Stomach (tissue), 9 donors: ENCODE data around the gene FKBP10. TPM values are rescaled to one million over a fixed set of nuclear protein-coding genes. Genes with fewer than 3 reads are reported as not detected.

Source experiments
- DNase-seq, 2 donors: peaks; one replicate each; pipeline versions ENCODE4 v3.0.0 to v3.0.0-alpha.2; 2013 to 2019
- H3K27ac ChIP-seq, 5 donors: fragments of 200-600 bp in 4 of 5; sonication (generic) in 4 of 5; one replicate each; pipeline ENCODE4 v1.5.1; 2013 to 2019; ENCODE audit warnings: mild to moderate bottlenecking in 1 of 5, moderate library complexity in 1 of 5
- H3K27me3 ChIP-seq, 3 donors: fragments of 200-600 bp; sonication (generic); one replicate each; pipeline ENCODE4 v1.5.1; 2017 to 2019; ENCODE audit warnings: mixed run types in 1 of 3
- H3K36me3 ChIP-seq, 4 donors: fragments of 200-600 bp; sonication (generic); 1 replicate in 3 of 4; 2 replicates in 1 of 4; pipeline ENCODE4 v1.5.1; 2016 to 2019
- H3K4me1 ChIP-seq, 4 donors: fragments of 200-600 bp; sonication (generic); one replicate each; pipeline ENCODE4 v1.5.1; 2016 to 2019
- H3K4me3 ChIP-seq, 4 donors: fragments of 200-600 bp; sonication (generic) in 3 of 4; one replicate each; pipeline ENCODE4 v1.5.1; 2016 to 2019; ENCODE audit warnings: mild to moderate bottlenecking in 1 of 4
- H3K9me3 ChIP-seq, 4 donors: fragments of 200-600 bp; sonication (generic); one replicate each; pipeline ENCODE4 v1.5.1; 2016 to 2019
- CTCF ChIP-seq, 7 experiments: fragments of 450-650 bp in 4 of 7; fragments of 200-600 bp in 3 of 7; sonication (generic) in 3 of 7; IDR thresholded peaks; one replicate each; pipeline ENCODE4 v1.5.1; 2016 to 2019; ENCODE audit warnings: antibody characterized with exemption in 7 of 7, control low read depth in 2 of 7, mild to moderate bottlenecking in 1 of 7
- EP300 ChIP-seq: sonication (generic); formaldehyde crosslinking; IDR thresholded peaks from one replicate; pipeline ENCODE4 v1.6.1; 2017; ENCODE audit warnings: antibody characterized with exemption
- POLR2A ChIP-seq, 4 donors: fragments of 450-650 bp; IDR thresholded peaks; one replicate each; pipeline ENCODE4 v1.6.1; 2016; ENCODE audit warnings: antibody characterized with exemption in 4 of 4, control low read depth in 2 of 4, mild to moderate bottlenecking in 1 of 4, moderate library complexity in 1 of 4
- POLR2AphosphoS5 ChIP-seq, 3 donors: sonication (generic); formaldehyde crosslinking; IDR thresholded peaks; one replicate each; pipeline ENCODE4 v1.6.1; 2016; ENCODE audit warnings: antibody characterized with exemption in 3 of 3
- WGBS, 5 donors: extraction: QIAGEN DNeasy Blood & Tissue Kit in 3 of 5; methylation state at CpG; one replicate each; pipeline versions ENCODE4 v1.1.5 to v1.1.7; 2013 to 2018; 5-methylcytosine and 5-hydroxymethylcytosine counted together
- intact Hi-C: fragments of 100-400 bp; cut with DNase I; formaldehyde crosslinking; loops from one replicate; pipeline ENCODE4 v1.15.1; 2023; ENCODE audit warnings: low total_unique reads
- polyA plus RNA-seq, 3 donors: library from polyadenylated mRNA; stranded (reverse); fragments of 200-250 nt; gene quantifications; one replicate each; pipeline ENCODE4 v1.2.3, GENCODE V29; 2013
- small RNA-seq, 4 donors: library from RNA; depleted of rRNA; stranded (forward); fragments of <200 nt; gene quantifications; one replicate each; pipeline ENCODE3, GENCODE V24; 2016
- total RNA-seq, 5 donors: library from RNA; depleted of rRNA; stranded (reverse); fragments of >200 nt; gene quantifications; one replicate each; pipeline versions ENCODE4 v1.1.0 to v1.2.3, GENCODE V29; 2014 to 2016
- donor health status: healthy with polysubstance abuse.
- donor health status: Bipolar disorder and iron deficiency.
- donor health status: healthy.

FKBP10 gene
- total and polyA plus RNA-seq, 8 donors, result 4.6 to 45.3 (median 14.9) TPM

- Histone ChIP-seq H3K9me3 (no peaks in the 10 kb centered on the region), H3K4me1 (peaks cover 0 to under 1% (median under 1%) of the 10 kb centered on the region in 4 donors), H3K4me3 (no peak overlapping the region), H3K27me3 (no peaks in the 10 kb centered on the region), H3K36me3 (peaks cover 41 to 89% (median 87%) of the 10 kb centered on the region in 4 donors), H3K27ac (no peak overlapping the region)
- WGBS, 5 donors, result 72 to 87% (median 79%) methylated on average over 7 of the region's 7 CpGs
- intact Hi-C loops, result no loop called here
- no peak for DNase-seq
- no peak for TF ChIP-seq POLR2A (IDR thresholded peaks at IDR 0.05)
Observed at GRCh38 chr17:41870627-41871026, 57.8 kb downstream of the FKBP10 start.

GRCh38 chr17:41871789-41872188 lies 59.0 kb downstream of the FKBP10 start:
- WGBS, 5 donors, result 94 to 98% (median 96%) methylated on average over 10 of the region's 10 CpGs

More at GRCh38 chr17:41871789-41872188, 59.0 kb downstream of the FKBP10 start:
- H3K36me3 ChIP-seq, result peaks cover 42 to 95% (median 93%) of the 10 kb centered on the region in 4 donors
- H3K27ac ChIP-seq, result no peak overlapping the region
- DNase-seq, result no peak
- H3K27me3 ChIP-seq, result no peaks in the 10 kb centered on the region
- no peaks in the 10 kb centered on the region for H3K4me1 ChIP-seq
- H3K9me3 ChIP-seq, result no peaks in the 10 kb centered on the region
- H3K4me3 ChIP-seq, result no peak overlapping the region
- TF ChIP-seq POLR2A (IDR thresholded peaks at IDR 0.05) (no peak), EP300 (no peak), POLR2AphosphoS5 (IDR thresholded peaks at IDR 0.05) (no peak), CTCF (IDR thresholded peaks at IDR 0.05) (no peak)
- intact Hi-C loops, result no loop called here

Small RNAs within 50 kb of the gene (small RNA-seq; reads per million reads assigned to genes)
- gene AC125257.2, result 0 reads per million in 4 donors

Other genes with a start within 250 kb of the FKBP10 start
- not detected for gene KRT9, start 240.9 kb upstream of the FKBP10 start, total RNA-seq
- gene KRT9, start 240.9 kb upstream of the FKBP10 start, polyA plus RNA-seq, result not detected
- 1 to 10 TPM in 1 of 5 donors, not detected in 4; 1.3 TPM for gene KRT14, start 226.1 kb upstream of the FKBP10 start, total RNA-seq
- 100 to 1,000 TPM in 1 of 3 donors, 1 to 10 TPM in 1, not detected in 1; 2.4 to 164 TPM for gene KRT14, start 226.1 kb upstream of the FKBP10 start, polyA plus RNA-seq
- gene KRT16, start 200.2 kb upstream of the FKBP10 start, total RNA-seq, result 1 to 10 TPM in 1 of 5 donors, not detected in 4; 1.1 TPM
- 10 to 100 TPM in 1 of 3 donors, 1 to 10 TPM in 1, not detected in 1; 1.3 to 32.8 TPM for gene KRT16, start 200.2 kb upstream of the FKBP10 start, polyA plus RNA-seq
- gene KRT17, start 188.4 kb upstream of the FKBP10 start, total RNA-seq, result 10 to 100 TPM in 2 of 5 donors, 1 to 10 TPM in 2, not detected in 1; 1.6 to 13.6 (median 8.1) TPM
- gene KRT17, start 188.4 kb upstream of the FKBP10 start, polyA plus RNA-seq, result 10 to 100 TPM in 1 of 3 donors, 1 to 10 TPM in 2; 2.0 to 14.2 (median 6.0) TPM
- 100 to 1,000 TPM in 3 of 5 donors, 10 to 100 TPM in 2; 62.4 to 255 (median 187) TPM for gene EIF1, start 124.1 kb upstream of the FKBP10 start, total RNA-seq
- 100 to 1,000 TPM; 333 to 972 (median 834) TPM for gene EIF1, start 124.1 kb upstream of the FKBP10 start, polyA plus RNA-seq
- 10 to 100 TPM in 1 of 5 donors, not detected in 4; 32.7 TPM for gene GAST, start 100.7 kb upstream of the FKBP10 start, total RNA-seq
- gene GAST, start 100.7 kb upstream of the FKBP10 start, polyA plus RNA-seq, result 1 to 10 TPM in 1 of 3 donors, not detected in 2; 1.3 TPM
- under 1 TPM in 1 of 5 donors, not detected in 4; 0.55 TPM for gene HAP1, start 78.4 kb upstream of the FKBP10 start, total RNA-seq
- gene HAP1, start 78.4 kb upstream of the FKBP10 start, polyA plus RNA-seq, result under 1 TPM; 0.31 to 0.85 (median 0.44) TPM
- gene JUP, start 26.3 kb upstream of the FKBP10 start, total RNA-seq, result 100 to 1,000 TPM in 1 of 5 donors, 10 to 100 TPM in 4; 59.5 to 248 (median 84.8) TPM
- 100 to 1,000 TPM in 2 of 3 donors, 10 to 100 TPM in 1; 85.7 to 163 (median 154) TPM for gene JUP, start 26.3 kb upstream of the FKBP10 start, polyA plus RNA-seq
- gene P3H4, start 1.1 kb upstream of the FKBP10 start, total RNA-seq, result 10 to 100 TPM in 3 of 5 donors, 1 to 10 TPM in 2; 4.0 to 64.6 (median 11.4) TPM
- gene P3H4, start 1.1 kb upstream of the FKBP10 start, polyA plus RNA-seq, result 1 to 10 TPM; 4.7 to 7.3 (median 6.3) TPM
- 10 to 100 TPM in 4 of 5 donors, 1 to 10 TPM in 1; 9.8 to 79.5 (median 31.4) TPM for gene NT5C3B, start 23.2 kb downstream of the FKBP10 start, total RNA-seq
- gene NT5C3B, start 23.2 kb downstream of the FKBP10 start, polyA plus RNA-seq, result 10 to 100 TPM; 70.6 to 80.7 (median 77.0) TPM
- gene KLHL10, start 24.8 kb downstream of the FKBP10 start, total RNA-seq, result 1 to 10 TPM in 1 of 5 donors, not detected in 4; 1.1 TPM
- gene KLHL10, start 24.8 kb downstream of the FKBP10 start, polyA plus RNA-seq, result under 1 TPM in 1 of 3 donors, not detected in 2; 0.23 TPM
- 10 to 100 TPM in 3 of 5 donors, 1 to 10 TPM in 2; 1.8 to 26.4 (median 11.2) TPM for gene KLHL11, start 52.4 kb downstream of the FKBP10 start, total RNA-seq
- under 1 TPM; 0.43 to 0.87 (median 0.61) TPM for gene KLHL11, start 52.4 kb downstream of the FKBP10 start, polyA plus RNA-seq
- 100 to 1,000 TPM in 1 of 5 donors, 10 to 100 TPM in 4; 29.8 to 121 (median 48.7) TPM for gene ACLY, start 105.9 kb downstream of the FKBP10 start, total RNA-seq
- gene ACLY, start 105.9 kb downstream of the FKBP10 start, polyA plus RNA-seq, result 10 to 100 TPM; 19.8 to 23.8 (median 23.5) TPM
- 1 to 10 TPM in 1 of 5 donors, not detected in 4; 1.3 TPM for gene ODAD4, start 117.6 kb downstream of the FKBP10 start, total RNA-seq
- gene ODAD4, start 117.6 kb downstream of the FKBP10 start, polyA plus RNA-seq, result 1 to 10 TPM in 1 of 3 donors, under 1 TPM in 2; 0.78 to 2.1 (median 0.81) TPM
- 10 to 100 TPM; 21.0 to 47.2 (median 30.7) TPM for gene CNP, start 153.8 kb downstream of the FKBP10 start, total RNA-seq
- gene CNP, start 153.8 kb downstream of the FKBP10 start, polyA plus RNA-seq, result 10 to 100 TPM; 27.3 to 29.1 (median 29.0) TPM
- gene DNAJC7, start 204.4 kb downstream of the FKBP10 start, total RNA-seq, result 100 to 1,000 TPM in 1 of 5 donors, 10 to 100 TPM in 4; 12.3 to 161 (median 61.6) TPM
- 10 to 100 TPM; 66.7 to 93.3 (median 74.5) TPM for gene DNAJC7, start 204.4 kb downstream of the FKBP10 start, polyA plus RNA-seq
- 10 to 100 TPM in 4 of 5 donors, 1 to 10 TPM in 1; 7.5 to 27.4 (median 19.6) TPM for gene NKIRAS2, start 207.1 kb downstream of the FKBP10 start, total RNA-seq
- 10 to 100 TPM; 16.8 to 28.5 (median 27.6) TPM for gene NKIRAS2, start 207.1 kb downstream of the FKBP10 start, polyA plus RNA-seq
- 1 to 10 TPM in 3 of 5 donors, not detected in 2; 1.8 to 5.2 (median 2.5) TPM for gene C17orf113, start 237.6 kb downstream of the FKBP10 start, total RNA-seq
- gene C17orf113, start 237.6 kb downstream of the FKBP10 start, polyA plus RNA-seq, result under 1 TPM; 0.31 to 0.92 (median 0.68) TPM